Bone marrow (tissue), 2 donors: ENCODE results near the gene NSRP1.
A peak's percentile ranks its signal among the peaks of the same experiment; 100 is the strongest.
"Not testable (repeated sequence)": the region's sequence is repeated elsewhere in the genome, so short reads cannot be mapped to it uniquely, and the experiment has no call there.

Experiments used
- DNase-seq, 2 donors: peaks; one replicate each; lab custom pipeline; 2025; lab: John Stamatoyannopoulos, UW

Gene NSRP1

GRCh38 chr17:30116661-30117551, at the start of gene NSRP1:
Gene NSRP1 (plus strand): TSS chr17:30116816. CDS start chr17:30116844, 28 bp downstream.
- DNase-seq, result peak; percentile 81 to 83

GRCh38 chr17:30068465-30068864, 48.2 kb upstream of the NSRP1 start:
- DNase-seq, result no peak

GRCh38 chr17:30074254-30074653, 42.4 kb upstream of the NSRP1 start:
- DNase-seq, result no peak

- no peak for DNase-seq
Measured at GRCh38 chr17:30074730-30075129, 41.9 kb upstream of the NSRP1 start.

GRCh38 chr17:30082773-30083172, 33.8 kb upstream of the NSRP1 start:
- no peak for DNase-seq

GRCh38 chr17:30084788-30085187, 31.8 kb upstream of the NSRP1 start:
- no peak for DNase-seq

- no peak for DNase-seq
Measured at GRCh38 chr17:30086896-30087295, 29.7 kb upstream of the NSRP1 start.

- not testable (repeated sequence) for DNase-seq
Measured at GRCh38 chr17:30087431-30087830, 29.2 kb upstream of the NSRP1 start.

- DNase-seq, result no peak
Measured at GRCh38 chr17:30091121-30091670, 25.4 kb upstream of the NSRP1 start.

GRCh38 chr17:30091771-30092170, 24.8 kb upstream of the NSRP1 start:
- no peak for DNase-seq

GRCh38 chr17:30092886-30093285, 23.7 kb upstream of the NSRP1 start:
- DNase-seq, result no peak

GRCh38 chr17:30093463-30094147, 23.0 kb upstream of the NSRP1 start:
- peak; percentile 3 to 41 for DNase-seq

- DNase-seq, result peak in 1 of 2 donors; percentile 39
Measured at GRCh38 chr17:30095507-30096244, 20.9 kb upstream of the NSRP1 start.

GRCh38 chr17:30101686-30102390, 14.8 kb upstream of the NSRP1 start:
- no peak for DNase-seq

- DNase-seq, result no peak
Measured at GRCh38 chr17:30103921-30104320, 12.7 kb upstream of the NSRP1 start.

- DNase-seq, result peak; percentile 53 to 90
Measured at GRCh38 chr17:30104575-30105339, 11.9 kb upstream of the NSRP1 start.

GRCh38 chr17:30112794-30113193, 3.8 kb upstream of the NSRP1 start:
- DNase-seq, result no peak

GRCh38 chr17:30113213-30113612, 3.4 kb upstream of the NSRP1 start:
- no peak for DNase-seq

GRCh38 chr17:30116345-30116660, 313 bp upstream of the NSRP1 start:
- no peak for DNase-seq

GRCh38 chr17:30117675-30118081, 1.1 kb downstream of the NSRP1 start:
- DNase-seq, result no peak

- not testable (repeated sequence) for DNase-seq
Measured at GRCh38 chr17:30118635-30119034, 2.0 kb downstream of the NSRP1 start.
